Measurements from ENCODE around the gene SLC25A27. TPM values are rescaled to one million over a fixed set of nuclear protein-coding genes. Genes with fewer than 3 reads are reported as not detected.

Gene SLC25A27, protein sequence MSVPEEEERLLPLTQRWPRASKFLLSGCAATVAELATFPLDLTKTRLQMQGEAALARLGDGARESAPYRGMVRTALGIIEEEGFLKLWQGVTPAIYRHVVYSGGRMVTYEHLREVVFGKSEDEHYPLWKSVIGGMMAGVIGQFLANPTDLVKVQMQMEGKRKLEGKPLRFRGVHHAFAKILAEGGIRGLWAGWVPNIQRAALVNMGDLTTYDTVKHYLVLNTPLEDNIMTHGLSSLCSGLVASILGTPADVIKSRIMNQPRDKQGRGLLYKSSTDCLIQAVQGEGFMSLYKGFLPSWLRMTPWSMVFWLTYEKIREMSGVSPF
- total RNA-seq: 10 to 100 TPM in 3 of 4 donors, 1 to 10 TPM in 1; 8.7 to 27.5 (median 19.0) TPM

- H3K9me3 ChIP-seq: no peaks in the 10 kb centered on the region
- peak; percentile 96 for DNase-seq
- peak; percentile 62 for TF ChIP-seq POLR2A (IDR thresholded peaks at IDR 0.05)
- TF ChIP-seq POLR2AphosphoS5 (IDR thresholded peaks at IDR 0.05): peak; percentile 77 to 86 (median 84)
- TF ChIP-seq, protein P1, sequence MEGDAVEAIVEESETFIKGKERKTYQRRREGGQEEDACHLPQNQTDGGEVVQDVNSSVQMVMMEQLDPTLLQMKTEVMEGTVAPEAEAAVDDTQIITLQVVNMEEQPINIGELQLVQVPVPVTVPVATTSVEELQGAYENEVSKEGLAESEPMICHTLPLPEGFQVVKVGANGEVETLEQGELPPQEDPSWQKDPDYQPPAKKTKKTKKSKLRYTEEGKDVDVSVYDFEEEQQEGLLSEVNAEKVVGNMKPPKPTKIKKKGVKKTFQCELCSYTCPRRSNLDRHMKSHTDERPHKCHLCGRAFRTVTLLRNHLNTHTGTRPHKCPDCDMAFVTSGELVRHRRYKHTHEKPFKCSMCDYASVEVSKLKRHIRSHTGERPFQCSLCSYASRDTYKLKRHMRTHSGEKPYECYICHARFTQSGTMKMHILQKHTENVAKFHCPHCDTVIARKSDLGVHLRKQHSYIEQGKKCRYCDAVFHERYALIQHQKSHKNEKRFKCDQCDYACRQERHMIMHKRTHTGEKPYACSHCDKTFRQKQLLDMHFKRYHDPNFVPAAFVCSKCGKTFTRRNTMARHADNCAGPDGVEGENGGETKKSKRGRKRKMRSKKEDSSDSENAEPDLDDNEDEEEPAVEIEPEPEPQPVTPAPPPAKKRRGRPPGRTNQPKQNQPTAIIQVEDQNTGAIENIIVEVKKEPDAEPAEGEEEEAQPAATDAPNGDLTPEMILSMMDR (IDR thresholded peaks at IDR 0.05): peak in 1 of 5 experiments; percentile 9
- TF ChIP-seq EP300 (IDR thresholded peaks at IDR 0.05; ENCODE audit: low read depth): no peak
- intact Hi-C loops (cut with DNase I; ENCODE audit: low total_unique reads): no loop called here
- H3K36me3 ChIP-seq: no peaks in the 10 kb centered on the region
- peak within 1 kb of the TSS; percentile 80 to 90 (median 84) for H3K27ac ChIP-seq
- in situ Hi-C loops (cut with MboI; ENCODE audit: low pct_ligation_motif_present in 1 of 4, low pct_unique_long_range_greater_than_20kb in 1 of 4, low sequenced_read_pairs in 3 of 4): no loop called here
- 1% methylated on average over 16 to 52 of the region's 72 CpGs for WGBS, 2 donors (ENCODE audit: low coverage in 1 of 2)
- H3K4me1 ChIP-seq: peaks cover 0 to 30% (median 15%) of the 10 kb centered on the region in 4 donors
- H3K27me3 ChIP-seq: no peaks in the 10 kb centered on the region
- H3K4me3 ChIP-seq: peak within 1 kb of the TSS; percentile 70 to 94 (median 72)
Observed at GRCh38 chr6:46652603-46653438, at the start of gene SLC25A27, which contains the start of gene CYP39A1. TSS of gene SLC25A27 (plus strand) at chr6:46652975. CDS start at chr6:46653193, 218 bp downstream. TSS of gene CYP39A1 (minus strand) at chr6:46652818. CDS start at chr6:46652582, 236 bp downstream.

DNA sequence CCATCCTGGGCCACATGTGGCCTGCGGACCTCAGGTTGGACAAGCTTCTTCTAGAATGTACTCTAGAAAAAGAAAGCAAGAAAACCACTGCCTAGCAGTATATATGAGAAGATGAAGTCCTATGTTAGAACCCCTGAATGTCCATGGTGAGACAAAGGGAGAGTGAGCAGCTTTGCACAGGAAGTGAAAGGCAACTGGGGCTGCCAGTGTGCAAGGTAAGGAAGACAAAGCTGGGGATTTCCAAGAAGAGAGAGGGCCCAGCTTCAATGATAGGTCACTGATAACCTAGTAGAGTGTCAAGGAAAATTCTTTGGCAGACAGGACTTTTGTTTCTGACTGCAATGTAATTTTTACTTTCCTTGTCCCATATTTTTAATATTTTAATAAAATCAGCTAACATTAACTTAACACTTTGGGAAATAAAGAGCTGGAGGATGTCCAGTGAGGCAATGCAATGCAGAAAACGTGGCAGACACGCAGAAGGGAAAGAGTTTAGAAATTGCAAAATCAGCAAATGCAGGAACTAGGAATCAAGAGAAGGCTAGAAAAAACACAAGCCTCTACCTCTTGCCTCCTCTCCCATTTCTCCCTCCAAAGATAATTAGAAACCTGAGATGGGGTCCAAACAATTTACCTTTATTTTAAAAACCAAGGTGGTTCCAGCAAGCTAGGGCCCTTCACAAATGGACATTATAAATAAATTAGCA, 47.5 kb upstream of the SLC25A27 start:
- no peak for DNase-seq
- WGBS, 2 donors (ENCODE audit: low coverage in 1 of 2): 72 to 91% methylated on average over 3 of the region's 3 CpGs
- TF ChIP-seq POLR2A (IDR thresholded peaks at IDR 0.05) (no peak), POLR2AphosphoS5 (IDR thresholded peaks at IDR 0.05) (no peak), EP300 (IDR thresholded peaks at IDR 0.05; ENCODE audit: low read depth) (no peak)
- TF ChIP-seq, protein P1 (IDR thresholded peaks at IDR 0.05): no peak
- no peaks in the 10 kb centered on the region for H3K4me1 ChIP-seq
- H3K4me3 ChIP-seq: no peak overlapping the region
- intact Hi-C loops (cut with DNase I; ENCODE audit: low total_unique reads): no loop called here
- in situ Hi-C loops (cut with MboI; ENCODE audit: low pct_ligation_motif_present in 1 of 4, low pct_unique_long_range_greater_than_20kb in 1 of 4, low sequenced_read_pairs in 3 of 4): loop anchor here in 1 of 4 donors (25.0 kb wide), 1 partner anchor 368 kb away; no protein-coding TSS in a partner anchor
- H3K27me3 ChIP-seq: no peaks in the 10 kb centered on the region
- no peaks in the 10 kb centered on the region for H3K9me3 ChIP-seq
- H3K27ac ChIP-seq: no peak overlapping the region
- H3K36me3 ChIP-seq: no peaks in the 10 kb centered on the region

GRCh38 chr6:46606338-46606737, 46.4 kb upstream of the SLC25A27 start:
- no peaks in the 10 kb centered on the region for H3K27me3 ChIP-seq
- no peaks in the 10 kb centered on the region for H3K4me1 ChIP-seq
- no peaks in the 10 kb centered on the region for H3K36me3 ChIP-seq
- no peak overlapping the region for H3K27ac ChIP-seq
- intact Hi-C loops (cut with DNase I; ENCODE audit: low total_unique reads) (no loop called here), in situ Hi-C loops (cut with MboI; ENCODE audit: low pct_ligation_motif_present in 1 of 4, low pct_unique_long_range_greater_than_20kb in 1 of 4, low sequenced_read_pairs in 3 of 4) (loop anchor here in 1 of 4 donors (25.0 kb wide), 1 partner anchor 369 kb away; no protein-coding TSS in a partner anchor)
- TF ChIP-seq POLR2A (IDR thresholded peaks at IDR 0.05): no peak
- TF ChIP-seq POLR2AphosphoS5 (IDR thresholded peaks at IDR 0.05): no peak
- TF ChIP-seq, protein P1 (IDR thresholded peaks at IDR 0.05): no peak
- TF ChIP-seq EP300 (IDR thresholded peaks at IDR 0.05; ENCODE audit: low read depth): no peak
- no peaks in the 10 kb centered on the region for H3K9me3 ChIP-seq
- 67 to 71% methylated on average over 3 of the region's 3 CpGs for WGBS, 2 donors (ENCODE audit: low coverage in 1 of 2)
- no peak overlapping the region for H3K4me3 ChIP-seq
- DNase-seq: no peak
